A673 (cell line): ENCODE results near the gene ZC3H12A.
A peak's percentile ranks its signal among the peaks of the same experiment; 100 is the strongest.

ENCODE experiments used
- EZH2 ChIP-seq: fragments of 200-600 bp; sonication (generic); IDR thresholded peaks from 2 replicates; pipeline ENCODE4 v1.6.1; 2017; ENCODE audit warnings: borderline replicate concordance, low read depth, mild to moderate bottlenecking, mixed read lengths, antibody characterized with exemption, low read length; ENCODE audit not compliant: poor library complexity, severe bottlenecking
- TF ChIP-seq, protein P1 (sequence below): fragments of 300-800, 200-600 bp; sonication (generic); conservative IDR thresholded peaks from 2 replicates; pipeline ENCODE4 v1.5.1; 2017; ENCODE audit warnings: low read depth, mild to moderate bottlenecking, antibody characterized with exemption, low read length, moderate library complexity, mixed read lengths

GRCh38 chr1:37434292-37435225 lies 39.8 kb upstream of the ZC3H12A start:
- TF ChIP-seq, protein P1, sequence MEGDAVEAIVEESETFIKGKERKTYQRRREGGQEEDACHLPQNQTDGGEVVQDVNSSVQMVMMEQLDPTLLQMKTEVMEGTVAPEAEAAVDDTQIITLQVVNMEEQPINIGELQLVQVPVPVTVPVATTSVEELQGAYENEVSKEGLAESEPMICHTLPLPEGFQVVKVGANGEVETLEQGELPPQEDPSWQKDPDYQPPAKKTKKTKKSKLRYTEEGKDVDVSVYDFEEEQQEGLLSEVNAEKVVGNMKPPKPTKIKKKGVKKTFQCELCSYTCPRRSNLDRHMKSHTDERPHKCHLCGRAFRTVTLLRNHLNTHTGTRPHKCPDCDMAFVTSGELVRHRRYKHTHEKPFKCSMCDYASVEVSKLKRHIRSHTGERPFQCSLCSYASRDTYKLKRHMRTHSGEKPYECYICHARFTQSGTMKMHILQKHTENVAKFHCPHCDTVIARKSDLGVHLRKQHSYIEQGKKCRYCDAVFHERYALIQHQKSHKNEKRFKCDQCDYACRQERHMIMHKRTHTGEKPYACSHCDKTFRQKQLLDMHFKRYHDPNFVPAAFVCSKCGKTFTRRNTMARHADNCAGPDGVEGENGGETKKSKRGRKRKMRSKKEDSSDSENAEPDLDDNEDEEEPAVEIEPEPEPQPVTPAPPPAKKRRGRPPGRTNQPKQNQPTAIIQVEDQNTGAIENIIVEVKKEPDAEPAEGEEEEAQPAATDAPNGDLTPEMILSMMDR = peak; percentile 95
- TF ChIP-seq EZH2 = no peak
